GM10248 (cell line): ENCODE measurements around the gene MYL9.
A peak's percentile ranks its signal among the peaks of the same experiment; 100 is the strongest.

Experiments used
- CTCF ChIA-PET: fragments of 300-600 bp; sonication (Branson Sonifier 250); formaldehyde crosslinking; extraction: SDS; loops from one replicate; lab custom pipeline; 2021; ENCODE audit warnings: antibody characterized with exemption; lab: Yijun Ruan, JAX
- POLR2A ChIA-PET: fragments of 350-650 bp; sonication (Branson Sonifier 250); formaldehyde crosslinking; extraction: SDS; loops from one replicate; lab custom pipeline; 2020; ENCODE audit warnings: antibody characterized with exemption; lab: Yijun Ruan, JAX
- DNase-seq: peaks from one replicate; pipeline ENCODE4 v3.0.0; 2012; ENCODE audit errors: extremely low spot score
- TF ChIP-seq, protein P1 (sequence below): IDR thresholded peaks from 2 replicates; pipeline ENCODE4 v1.5.1; 2012; ENCODE audit warnings: mild to moderate bottlenecking, low read depth; ENCODE audit errors: extremely low read depth, missing control alignments, control extremely low read depth

MYL9 gene

DNA sequence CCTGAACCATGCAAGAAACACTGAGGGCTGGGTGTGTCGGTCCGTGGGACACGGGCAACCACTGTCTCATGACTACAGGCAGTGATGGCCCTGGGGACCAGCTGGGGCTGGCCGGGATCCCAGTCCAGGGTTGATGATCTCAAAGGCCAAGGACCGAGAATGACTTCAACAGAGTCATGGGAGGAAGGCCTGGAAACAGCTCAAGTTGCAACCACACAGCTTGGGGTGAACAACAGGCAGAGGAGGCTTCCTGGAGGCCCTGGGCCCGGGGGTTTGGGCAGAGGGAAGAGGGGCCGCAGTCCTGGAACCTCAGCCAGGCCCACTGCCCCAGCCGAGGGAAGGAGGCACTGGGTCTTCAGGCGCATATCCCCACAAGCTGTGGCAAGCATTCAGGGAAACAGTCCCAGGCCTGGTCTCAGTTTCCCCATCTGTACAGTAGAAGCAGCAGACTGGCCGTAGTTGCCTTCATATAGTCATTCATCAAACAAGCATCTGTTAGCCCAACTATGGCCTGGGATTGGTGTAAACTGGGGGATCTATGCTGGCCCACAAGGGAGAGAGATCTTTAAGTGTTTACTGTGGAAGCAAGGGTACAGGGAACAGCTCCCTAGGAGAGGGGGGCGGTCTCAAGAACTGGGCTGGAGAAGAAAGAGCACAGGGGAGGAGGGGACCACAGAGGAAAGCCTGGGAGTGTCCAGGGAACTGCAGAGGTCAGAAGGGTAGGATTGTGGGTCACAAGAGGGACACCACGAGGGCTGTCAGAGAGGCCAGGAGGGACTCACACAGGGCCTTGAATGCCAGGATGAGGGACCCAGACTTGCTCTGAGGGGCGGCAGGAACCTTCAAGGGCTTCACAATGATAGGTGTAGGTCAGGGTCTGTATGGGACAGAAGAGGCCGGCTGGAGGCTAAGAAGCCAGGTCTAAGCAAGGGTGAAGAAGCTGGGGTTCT lies 2.1 kb downstream of the MYL9 start:
- DNase-seq = peak; percentile 11
- TF ChIP-seq, protein P1, sequence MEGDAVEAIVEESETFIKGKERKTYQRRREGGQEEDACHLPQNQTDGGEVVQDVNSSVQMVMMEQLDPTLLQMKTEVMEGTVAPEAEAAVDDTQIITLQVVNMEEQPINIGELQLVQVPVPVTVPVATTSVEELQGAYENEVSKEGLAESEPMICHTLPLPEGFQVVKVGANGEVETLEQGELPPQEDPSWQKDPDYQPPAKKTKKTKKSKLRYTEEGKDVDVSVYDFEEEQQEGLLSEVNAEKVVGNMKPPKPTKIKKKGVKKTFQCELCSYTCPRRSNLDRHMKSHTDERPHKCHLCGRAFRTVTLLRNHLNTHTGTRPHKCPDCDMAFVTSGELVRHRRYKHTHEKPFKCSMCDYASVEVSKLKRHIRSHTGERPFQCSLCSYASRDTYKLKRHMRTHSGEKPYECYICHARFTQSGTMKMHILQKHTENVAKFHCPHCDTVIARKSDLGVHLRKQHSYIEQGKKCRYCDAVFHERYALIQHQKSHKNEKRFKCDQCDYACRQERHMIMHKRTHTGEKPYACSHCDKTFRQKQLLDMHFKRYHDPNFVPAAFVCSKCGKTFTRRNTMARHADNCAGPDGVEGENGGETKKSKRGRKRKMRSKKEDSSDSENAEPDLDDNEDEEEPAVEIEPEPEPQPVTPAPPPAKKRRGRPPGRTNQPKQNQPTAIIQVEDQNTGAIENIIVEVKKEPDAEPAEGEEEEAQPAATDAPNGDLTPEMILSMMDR = no peak
- ChIA-PET CTCF (interaction anchor here (0.6 to 1.9 kb wide), 3 partner anchors 8 to 327 kb away, joined by 3 to 5 read pairs (median 4); no protein-coding TSS in a partner anchor), POLR2A (no interaction called here)

DNA sequence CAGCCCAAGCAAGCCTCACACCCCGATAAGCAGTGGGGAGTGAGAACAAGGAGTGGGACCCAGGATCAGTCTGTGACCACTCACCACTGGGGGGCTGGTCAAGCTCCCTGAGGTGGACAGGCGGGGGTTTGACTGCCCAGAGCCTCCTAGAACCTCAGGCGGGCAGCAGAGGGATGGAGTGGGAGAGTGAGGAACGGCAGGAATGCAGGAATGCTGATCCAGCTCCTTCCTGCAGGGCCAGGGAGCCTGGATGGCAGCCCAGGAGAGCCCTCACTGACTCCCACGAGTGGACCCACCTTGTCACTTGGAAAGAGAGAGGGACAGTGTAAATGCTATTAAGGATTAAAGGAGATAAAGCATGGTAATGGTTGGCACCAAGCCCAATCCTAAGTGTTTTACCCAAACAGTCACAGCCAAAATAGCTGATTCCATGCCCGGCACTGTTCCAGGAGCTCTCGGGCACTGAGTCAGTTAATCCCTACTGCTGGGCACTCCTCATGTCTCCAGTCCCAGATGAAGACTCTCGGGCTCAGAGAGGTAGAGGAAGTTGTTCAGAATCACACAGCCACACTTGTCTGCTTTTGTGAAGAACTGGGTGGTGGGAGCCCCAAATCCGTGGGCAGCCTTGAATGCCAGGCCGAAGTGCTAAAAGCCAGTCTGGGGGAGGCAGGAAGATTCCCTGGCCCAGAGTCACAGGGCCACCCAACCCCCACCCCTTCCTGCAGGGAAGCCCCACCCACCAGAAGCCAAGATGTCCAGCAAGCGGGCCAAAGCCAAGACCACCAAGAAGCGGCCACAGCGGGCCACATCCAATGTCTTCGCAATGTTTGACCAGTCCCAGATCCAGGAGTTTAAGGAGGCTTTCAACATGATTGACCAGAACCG lies 3.1 kb downstream of the MYL9 start:
- no peak for DNase-seq
- POLR2A ChIA-PET = no interaction called here
- TF ChIP-seq, protein P1 = no peak
- CTCF ChIA-PET = interaction anchor here (2.7 kb wide), 1 partner anchor 13 kb away, joined by 9 read pairs; no protein-coding TSS in a partner anchor

DNA sequence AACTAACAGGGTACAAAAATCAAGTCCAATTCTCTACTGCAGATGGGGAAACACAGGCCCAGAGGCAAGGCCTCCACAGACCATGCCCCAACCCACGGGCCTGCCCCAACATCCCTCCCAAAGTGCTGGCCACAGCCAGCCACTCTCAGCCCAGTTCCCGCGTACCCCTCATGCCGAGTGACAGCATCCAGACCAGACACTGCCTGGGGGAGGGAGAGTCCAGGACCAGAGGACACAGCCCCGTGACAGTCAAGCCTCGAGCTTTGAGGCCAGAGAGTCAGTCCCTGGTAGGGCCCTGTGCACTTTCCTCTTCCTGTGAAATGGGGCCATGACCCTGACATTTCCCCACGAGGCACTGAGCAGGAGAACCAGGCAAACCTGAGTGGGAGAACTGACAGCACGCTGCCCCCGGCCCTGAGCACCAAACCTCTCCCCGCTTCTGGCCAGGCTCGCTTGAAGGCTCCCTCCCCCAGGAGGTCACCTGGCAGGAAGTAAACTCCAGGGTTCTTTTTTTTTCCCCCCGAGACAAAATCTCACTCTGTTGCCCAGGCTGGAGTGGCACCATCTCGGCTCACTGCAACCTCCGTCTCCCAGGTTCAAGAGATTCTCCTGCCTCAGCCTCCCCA lies 4.9 kb downstream of the MYL9 start:
- DNase-seq = no peak
- TF ChIP-seq, protein P1 = no peak
- POLR2A ChIA-PET = no interaction called here
- CTCF ChIA-PET = interaction anchor here (2.0 to 2.7 kb wide), 2 partner anchors 11 to 14 kb away, joined by 4 to 9 read pairs; no protein-coding TSS in a partner anchor

DNA sequence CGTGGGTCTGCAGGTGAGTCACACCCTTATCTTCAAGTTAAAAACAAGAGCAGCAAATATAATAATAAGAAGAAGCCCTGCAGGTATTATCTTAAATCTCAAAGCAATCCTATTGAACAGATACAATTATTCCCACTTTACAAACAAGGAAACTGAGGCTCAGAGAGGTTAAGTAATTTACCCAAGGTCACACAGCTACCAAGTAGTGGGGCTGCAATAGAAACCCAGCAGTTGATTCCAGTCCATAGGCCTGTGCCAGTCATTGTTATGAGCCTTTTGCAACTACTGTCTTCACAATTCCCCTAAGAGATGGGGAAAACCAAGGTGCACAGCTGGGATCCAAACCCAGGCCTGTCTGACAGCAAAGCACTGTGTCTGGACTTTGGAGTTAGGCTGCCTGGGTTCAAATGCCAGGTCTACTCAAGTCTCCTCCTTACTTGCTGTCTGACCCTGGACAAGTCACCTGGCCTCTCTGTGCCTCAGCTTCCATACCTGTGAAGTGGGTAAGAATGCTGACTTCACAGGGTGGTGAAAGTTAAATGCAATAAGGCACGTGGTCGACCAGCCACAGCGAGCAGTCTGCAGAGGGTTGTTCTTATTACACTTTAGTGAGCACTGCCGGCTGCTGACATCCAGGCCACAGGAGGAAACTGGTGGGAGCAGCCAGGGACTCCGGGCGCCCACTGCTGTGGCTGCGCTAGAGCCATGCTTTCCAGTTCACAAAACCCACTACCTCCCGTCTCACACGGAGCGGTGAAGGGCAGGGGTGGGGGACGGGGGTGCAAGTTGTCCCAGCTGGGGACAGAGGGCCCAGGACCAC lies 6.1 kb downstream of the MYL9 start:
- ChIA-PET CTCF (interaction anchor here (2.0 to 2.7 kb wide), 2 partner anchors 10 to 15 kb away, joined by 4 to 9 read pairs; no protein-coding TSS in a partner anchor), POLR2A (no interaction called here)
- TF ChIP-seq, protein P1 = no peak
- DNase-seq = peak; percentile 16

DNA sequence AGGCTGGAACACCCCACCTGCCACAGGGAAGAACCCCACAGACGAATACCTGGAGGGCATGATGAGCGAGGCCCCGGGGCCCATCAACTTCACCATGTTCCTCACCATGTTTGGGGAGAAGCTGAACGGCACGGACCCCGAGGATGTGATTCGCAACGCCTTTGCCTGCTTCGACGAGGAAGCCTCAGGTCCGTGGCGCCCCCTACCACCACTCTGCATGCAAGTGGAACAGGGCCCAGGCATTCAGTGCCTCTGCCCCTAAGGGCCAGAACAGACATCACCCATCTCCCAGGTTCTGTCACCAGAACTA lies 6.6 kb downstream of the MYL9 start:
- peak; percentile 10 for DNase-seq
- TF ChIP-seq, protein P1 = no peak
- CTCF ChIA-PET = no interaction called here
- POLR2A ChIA-PET = no interaction called here
